K562 (cell line): ENCODE data around the gene PMIS2. TPM values are rescaled to one million over a fixed set of nuclear protein-coding genes. Genes with fewer than 3 reads are reported as not detected.

Experiments
- BCL6 ChIP-seq: fragments of 250-450 bp; sonication (Bioruptor Pico); IDR thresholded peaks from 2 replicates; pipeline ENCODE4 v1.4.0; 2020
- CCNT2 ChIP-seq: IDR thresholded peaks from 2 replicates; pipeline ENCODE4 v1.6.1; 2011; ENCODE audit warnings: borderline replicate concordance, low read depth, mild to moderate bottlenecking, moderate library complexity, mixed read lengths, low read length; ENCODE audit not compliant: insufficient read length; ENCODE audit errors: extremely low read depth
- CTBP1 ChIP-seq: fragments of 450-650 bp; IDR thresholded peaks from 2 replicates; pipeline ENCODE4 v1.6.1; 2016; ENCODE audit warnings: borderline replicate concordance
- CXXC5 ChIP-seq: fragments of 250-450 bp; sonication (Bioruptor Pico); IDR thresholded peaks from 2 replicates; pipeline ENCODE4 v1.8.0; 2022; ENCODE audit warnings: inconsistent platforms, mild to moderate bottlenecking, moderate library complexity
- DLX4 ChIP-seq: fragments of 250-450 bp; sonication (Bioruptor Pico); IDR thresholded peaks from 2 replicates; pipeline ENCODE4 v1.6.1; 2021; ENCODE audit warnings: mild to moderate bottlenecking
- MITF ChIP-seq: IDR thresholded peaks from 2 replicates; pipeline ENCODE4 v1.6.1; 2014; ENCODE audit warnings: antibody characterized with exemption
- MXD1 ChIP-seq: fragments of 250-450 bp; sonication (Bioruptor Pico); IDR thresholded peaks from 2 replicates; pipeline ENCODE4 v1.8.0; 2021; ENCODE audit warnings: borderline replicate concordance, mild to moderate bottlenecking, moderate library complexity; ENCODE audit not compliant: poor library complexity, severe bottlenecking
- NRF1 ChIP-seq, 2 experiments: fragments of 450-650 bp; IDR thresholded peaks in 1 of 2; conservative IDR thresholded peaks in 1 of 2; 2 replicates each; pipeline ENCODE4 v1.6.1; 2014; ENCODE audit warnings: mild to moderate bottlenecking in 2 of 2
- SAFB2 ChIP-seq: fragments of 200-400 bp; formaldehyde crosslinking; IDR thresholded peaks from 2 replicates; pipeline ENCODE4 v1.6.1; 2018; ENCODE audit warnings: borderline replicate concordance, low read length, low read depth, moderate library complexity; ENCODE audit not compliant: severe bottlenecking
- SMAD1 ChIP-seq: fragments of 150-350 bp; IDR thresholded peaks from 2 replicates; pipeline ENCODE4 v1.6.1; 2014; ENCODE audit warnings: low read length, low read depth; ENCODE audit not compliant: partially characterized antibody
- SMARCC2 ChIP-seq: fragments of 450-650 bp; IDR thresholded peaks from 2 replicates; pipeline ENCODE4 v1.6.1; 2017; ENCODE audit warnings: antibody characterized with exemption, moderate library complexity, mild to moderate bottlenecking, low read depth
- SNIP1 ChIP-seq: fragments of 450-650 bp; IDR thresholded peaks from 2 replicates; pipeline ENCODE4 v1.7.1; 2017; ENCODE audit warnings: low read depth, mild to moderate bottlenecking
- STAT5A ChIP-seq: IDR thresholded peaks from 2 replicates; pipeline ENCODE4 v1.6.1; 2012; ENCODE audit warnings: low read length, inconsistent platforms, borderline replicate concordance
- TCF15 ChIP-seq: fragments of 250-450 bp; sonication (Bioruptor Pico); IDR thresholded peaks from 2 replicates; pipeline ENCODE4 v1.8.0; 2022; ENCODE audit warnings: moderate library complexity, mild to moderate bottlenecking, inconsistent platforms
- TRIM25 ChIP-seq: fragments of 450-650 bp; IDR thresholded peaks from 2 replicates; pipeline ENCODE4 v1.7.0; 2016; ENCODE audit warnings: borderline replicate concordance
- ZBTB9 ChIP-seq: fragments of 450-650 bp; formaldehyde crosslinking; IDR thresholded peaks from 2 replicates; pipeline ENCODE4 v1.4.0; 2020; ENCODE audit warnings: mild to moderate bottlenecking, moderate library complexity
- ZC3H11A ChIP-seq: IDR thresholded peaks from 2 replicates; pipeline ENCODE4 v1.6.1; 2012; ENCODE audit warnings: low read depth, low read length, improper control_type of control experiment
- ZFP91 ChIP-seq: sonication (generic); formaldehyde crosslinking; IDR thresholded peaks from 2 replicates; pipeline ENCODE4 v1.8.0; 2022; ENCODE audit warnings: mild to moderate bottlenecking, missing genetic modification reagents
- ZNF165 ChIP-seq: fragments of 250-450 bp; sonication (Bioruptor Pico); IDR thresholded peaks from 2 replicates; pipeline ENCODE4 v1.4.0; 2020; ENCODE audit warnings: borderline replicate concordance
- polyA plus RNA-seq, 8 experiments: library from polyadenylated mRNA; depleted of rRNA in 4 of 8; stranded (reverse) in 5 of 8; unstranded in 3 of 8; fragments of >200 nt; fragmentation: Nextera tagmentation in 2 of 8; fragmentation: Illumina TruSeq in 1 of 8; extraction: Ambion mirVana in 2 of 8; extraction: Trizol in 1 of 8; gene quantifications; 2 replicates each; pipeline versions ENCODE4 v1.2.1 to v1.2.3, GENCODE V29; 2011 to 2014; ENCODE audit warnings: inconsistent platforms in 1 of 8, missing spikeins in 1 of 8
- total RNA-seq, 7 experiments: library from RNA; depleted of rRNA in 6 of 7; stranded (reverse); fragments of >200 nt in 6 of 7; fragmentation: Illumina TruSeq in 2 of 7; extraction: Trizol in 2 of 7; gene quantifications; 2 replicates each; pipeline versions ENCODE4 v1.2.1 to v1.2.3, GENCODE V29; 2011 to 2021; ENCODE audit warnings: low replicate concordance in 1 of 7

The PMIS2 gene
- total and polyA plus RNA-seq, 9 of the 15 experiments (the other 6 are each of a cell fraction or from before 2014, with no cell fraction given): not detected

- no peak for TF ChIP-seq CCNT2
- no peak for TF ChIP-seq ZNF165
- no peak for TF ChIP-seq SAFB2
- peak; percentile 49 to 63 for TF ChIP-seq NRF1 (conservative IDR thresholded peaks at IDR 0.05 in 1 of 2, IDR thresholded peaks at IDR 0.05 in 1 of 2)
- no peak for TF ChIP-seq SMAD1
- no peak for TF ChIP-seq TRIM25
- TF ChIP-seq ZFP91: no peak
- TF ChIP-seq BCL6 (CRISPR knock-in tag): no peak
- no peak; the same call in 1 of the 2 replicates for TF ChIP-seq ZC3H11A
- peak; percentile 97 for TF ChIP-seq CXXC5
- no peak for TF ChIP-seq MXD1 (CRISPR knock-in tag)
- TF ChIP-seq SNIP1: no peak
- TF ChIP-seq STAT5A: no peak
- TF ChIP-seq SMARCC2: 0 out of 2 replicates have a peak, but pooled peaks have one; percentile 18
- TF ChIP-seq TCF15 (CRISPR knock-in tag): no peak
- TF ChIP-seq ZBTB9 (CRISPR knock-in tag): no peak
- no peak for TF ChIP-seq MITF
- no peak for TF ChIP-seq DLX4 (CRISPR knock-in tag)
- peak; percentile 38; the same call in 1 of the 2 replicates for TF ChIP-seq CTBP1
Observed at GRCh38 chr19:35628565-35629331, 42.8 kb downstream of the PMIS2 start, which contains the start of gene RBM42 (continued).
